ENCODE results near the gene HES3. TPM values are rescaled to one million over a fixed set of nuclear protein-coding genes. Genes with fewer than 3 reads are reported as not detected.

The HES3 gene
- total and polyA plus RNA-seq, 2 experiments from 2014 or later, result not detected

DNA sequence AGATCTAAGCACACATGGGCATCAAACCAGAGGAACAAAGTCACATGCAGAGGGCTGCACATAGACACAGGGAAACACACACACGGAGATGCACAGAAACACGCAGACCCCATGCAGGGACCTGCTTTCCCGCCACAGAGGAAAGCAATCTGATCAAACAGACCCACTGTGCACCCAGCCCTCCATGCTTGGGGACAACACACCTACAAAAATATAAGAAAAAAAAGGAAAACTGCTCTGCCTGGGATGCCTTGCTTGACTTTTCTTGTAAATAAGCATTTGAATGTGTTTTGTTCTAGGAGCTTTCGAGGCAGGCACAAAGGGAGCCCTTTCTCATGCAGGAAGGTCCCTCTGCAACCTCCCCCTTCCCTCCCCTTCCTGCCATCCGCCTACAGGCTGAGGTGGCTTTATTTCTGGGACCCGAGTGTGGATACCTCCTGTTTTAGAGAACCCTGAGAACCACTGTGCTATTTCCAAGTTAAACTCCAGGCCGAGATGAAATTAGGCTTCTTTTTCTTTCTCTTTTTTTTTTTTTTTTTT lies 4.7 kb upstream of the HES3 start:
- H3K4me3 ChIP-seq, result no peak overlapping the region
- H3K27ac ChIP-seq, result no peak overlapping the region
- peaks cover 15% of the 10 kb centered on the region for H3K4me1 ChIP-seq (ENCODE audit: low read depth)
- H3K36me3 ChIP-seq, result no peaks in the 10 kb centered on the region
- H3K27me3 ChIP-seq, result peaks cover 55% of the 10 kb centered on the region
- TF ChIP-seq, protein P1, sequence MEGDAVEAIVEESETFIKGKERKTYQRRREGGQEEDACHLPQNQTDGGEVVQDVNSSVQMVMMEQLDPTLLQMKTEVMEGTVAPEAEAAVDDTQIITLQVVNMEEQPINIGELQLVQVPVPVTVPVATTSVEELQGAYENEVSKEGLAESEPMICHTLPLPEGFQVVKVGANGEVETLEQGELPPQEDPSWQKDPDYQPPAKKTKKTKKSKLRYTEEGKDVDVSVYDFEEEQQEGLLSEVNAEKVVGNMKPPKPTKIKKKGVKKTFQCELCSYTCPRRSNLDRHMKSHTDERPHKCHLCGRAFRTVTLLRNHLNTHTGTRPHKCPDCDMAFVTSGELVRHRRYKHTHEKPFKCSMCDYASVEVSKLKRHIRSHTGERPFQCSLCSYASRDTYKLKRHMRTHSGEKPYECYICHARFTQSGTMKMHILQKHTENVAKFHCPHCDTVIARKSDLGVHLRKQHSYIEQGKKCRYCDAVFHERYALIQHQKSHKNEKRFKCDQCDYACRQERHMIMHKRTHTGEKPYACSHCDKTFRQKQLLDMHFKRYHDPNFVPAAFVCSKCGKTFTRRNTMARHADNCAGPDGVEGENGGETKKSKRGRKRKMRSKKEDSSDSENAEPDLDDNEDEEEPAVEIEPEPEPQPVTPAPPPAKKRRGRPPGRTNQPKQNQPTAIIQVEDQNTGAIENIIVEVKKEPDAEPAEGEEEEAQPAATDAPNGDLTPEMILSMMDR (IDR thresholded peaks at IDR 0.05; ENCODE audit: low read depth, low read length), result no peak
- no peaks in the 10 kb centered on the region for H3K9me3 ChIP-seq (ENCODE audit: low read depth)
- DNase-seq (ENCODE audit: low read depth in 1 of 2, low spot score in 1 of 2), result no peak

DNA sequence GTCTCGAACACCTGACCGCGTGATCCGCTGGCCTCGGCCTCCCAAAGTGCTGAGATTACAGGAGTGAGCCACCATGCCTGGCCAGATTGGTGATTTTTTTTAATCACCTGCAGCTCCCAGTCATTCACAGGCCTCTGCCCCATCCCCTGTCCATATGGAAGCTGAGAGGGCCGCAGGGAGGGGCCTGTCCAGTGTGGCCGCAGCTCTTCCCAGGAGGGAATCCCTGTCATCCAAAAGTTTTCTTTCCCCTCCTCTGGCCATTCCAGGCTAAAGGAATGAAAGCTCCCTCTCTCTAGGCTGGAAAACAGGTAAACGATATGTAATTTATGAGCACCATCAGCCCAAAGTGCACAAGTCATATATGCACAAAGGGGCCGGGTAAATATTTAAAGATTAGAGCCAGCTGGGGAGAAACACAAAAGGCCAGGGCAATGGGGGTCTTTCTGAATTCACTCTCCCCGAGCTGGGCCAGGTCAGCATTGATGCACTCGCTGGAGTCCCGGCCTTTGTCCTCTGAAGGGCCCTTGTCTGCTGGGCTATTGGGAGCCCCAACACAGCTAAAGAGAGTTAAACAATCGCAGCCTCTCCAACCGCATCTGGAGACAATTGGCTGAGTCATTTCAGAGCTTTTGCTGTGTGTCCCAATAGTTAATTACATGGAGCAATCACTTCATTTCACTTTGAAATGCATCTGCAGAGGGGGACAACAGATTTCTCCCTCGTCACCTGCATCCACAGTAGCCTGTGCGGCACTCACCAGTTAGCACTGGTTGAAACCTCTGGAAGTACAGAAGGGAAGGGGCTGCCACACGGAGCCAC lies 3.8 kb upstream of the HES3 start:
- Histone ChIP-seq H3K36me3 (no peaks in the 10 kb centered on the region), H3K9me3 (ENCODE audit: low read depth) (no peaks in the 10 kb centered on the region), H3K27me3 (peaks cover 64% of the 10 kb centered on the region), H3K27ac (no peak overlapping the region), H3K4me1 (ENCODE audit: low read depth) (peaks cover 9% of the 10 kb centered on the region), H3K4me3 (no peak overlapping the region)
- TF ChIP-seq, protein P1 (IDR thresholded peaks at IDR 0.05; ENCODE audit: low read depth, low read length), result no peak
- DNase-seq (ENCODE audit: low read depth in 1 of 2, low spot score in 1 of 2), result peak in 1 of 2 donors; percentile 48

DNA sequence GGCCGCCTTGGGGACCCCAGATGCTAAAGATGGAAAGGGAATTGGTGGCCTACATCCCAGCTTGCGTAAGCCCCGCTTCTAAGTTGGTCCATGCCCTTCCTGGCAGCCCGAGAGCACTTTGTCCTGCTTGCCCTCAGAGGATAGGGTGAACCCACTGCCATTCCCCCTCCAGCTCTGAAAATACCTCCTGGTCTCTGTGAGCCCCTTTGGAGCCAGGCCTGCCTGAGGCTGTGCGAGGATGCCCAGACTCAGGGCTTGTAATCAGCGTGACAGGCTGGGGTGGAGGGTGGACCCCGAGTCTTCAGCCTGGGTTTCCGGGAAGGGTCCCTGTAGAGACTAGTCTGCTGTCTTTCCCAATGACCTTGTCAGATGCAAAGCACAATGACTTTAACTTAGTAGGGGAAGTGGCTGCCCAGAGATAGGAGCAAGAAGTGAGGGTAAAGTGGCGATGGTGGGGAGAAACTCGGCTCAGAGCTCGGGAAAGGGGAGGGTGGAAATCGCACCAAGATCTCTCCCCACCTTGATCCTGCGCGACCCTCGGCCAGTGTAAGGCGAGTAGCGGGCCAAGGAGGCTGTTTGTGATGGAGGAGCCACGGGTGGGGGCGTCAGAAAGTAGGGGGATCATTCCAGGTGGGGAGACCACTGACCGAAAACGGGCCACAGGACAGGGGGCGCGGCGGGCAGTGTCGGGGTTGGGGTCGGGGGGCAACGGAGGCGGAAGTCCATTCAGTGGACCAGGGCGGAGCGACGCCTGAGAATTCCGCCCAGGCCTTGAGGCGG lies 2.7 kb upstream of the HES3 start:
- Histone ChIP-seq H3K27me3 (peaks cover 76% of the 10 kb centered on the region), H3K4me3 (peak overlapping the region; percentile 15)

DNA sequence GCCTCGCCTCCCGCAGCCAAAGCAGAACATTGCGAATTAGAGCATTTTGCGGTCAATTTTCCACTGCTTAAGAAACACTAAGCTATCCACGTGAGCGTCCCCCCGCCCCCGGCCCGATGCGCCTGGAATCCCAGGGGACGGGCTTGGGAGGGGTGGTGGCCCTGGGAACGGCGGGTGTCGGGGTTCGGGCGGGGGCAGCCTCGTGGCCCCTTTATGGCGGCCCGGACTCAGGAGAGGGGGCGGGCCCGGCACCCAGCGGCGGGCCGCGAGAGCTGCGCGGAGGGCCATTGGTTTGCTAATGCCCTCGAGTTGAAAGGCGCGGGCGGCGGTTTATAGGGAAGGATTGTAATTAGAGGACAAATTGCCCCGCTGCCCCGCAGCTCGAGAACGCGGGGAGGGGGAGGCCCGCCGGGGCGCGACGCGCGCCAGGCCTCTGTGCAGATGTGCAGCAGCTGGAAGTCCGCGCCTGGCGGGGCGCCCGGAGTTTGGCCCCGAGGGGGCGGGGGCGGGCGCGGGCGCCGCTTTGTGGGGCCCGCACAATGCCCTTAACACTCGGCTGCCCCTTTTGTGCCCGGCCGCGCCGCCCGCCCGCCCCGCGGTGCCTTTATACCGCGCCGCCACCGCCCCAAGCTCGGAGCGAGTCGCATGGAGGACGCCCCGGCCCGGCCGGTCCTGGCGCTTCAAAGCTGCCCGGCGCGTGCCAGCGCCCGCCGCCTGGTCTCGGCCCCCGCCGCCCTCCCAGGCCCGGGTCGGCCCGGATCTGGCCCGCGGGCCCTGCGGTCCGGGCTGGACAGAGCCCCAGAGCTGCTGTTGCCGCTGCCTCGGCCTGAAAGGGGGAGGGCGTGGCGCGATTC lies 1.9 kb upstream of the HES3 start:
- no peak overlapping the region for H3K27ac ChIP-seq
- DNase-seq (ENCODE audit: low read depth in 1 of 2, low spot score in 1 of 2), result no peak
- no peaks in the 10 kb centered on the region for H3K36me3 ChIP-seq
- peaks cover 84% of the 10 kb centered on the region for H3K27me3 ChIP-seq
- peaks cover 17% of the 10 kb centered on the region for H3K4me1 ChIP-seq (ENCODE audit: low read depth)
- TF ChIP-seq, protein P1 (IDR thresholded peaks at IDR 0.05; ENCODE audit: low read depth, low read length), result no peak
- H3K4me3 ChIP-seq, result peak overlapping the region; percentile 15
- no peaks in the 10 kb centered on the region for H3K9me3 ChIP-seq (ENCODE audit: low read depth)

More for the DNA sequence above, 2.7 kb upstream of the HES3 start:
- H3K36me3 ChIP-seq, result no peaks in the 10 kb centered on the region
- no peaks in the 10 kb centered on the region for H3K9me3 ChIP-seq (ENCODE audit: low read depth)
- H3K27ac ChIP-seq, result no peak overlapping the region
- H3K4me1 ChIP-seq (ENCODE audit: low read depth), result peaks cover 17% of the 10 kb centered on the region
- no peak for DNase-seq (ENCODE audit: low read depth in 1 of 2, low spot score in 1 of 2)
- TF ChIP-seq, protein P1 (IDR thresholded peaks at IDR 0.05; ENCODE audit: low read depth, low read length), result no peak
